OCI-LY1 (cell line): ENCODE data around the gene SCP2D1.

Source experiments
- H2AFZ ChIP-seq: fragments of 200-600 bp; sonication (generic), shearing (Covaris generic); 2 replicates; pipeline ENCODE4 v1.6.0; 2014; ENCODE audit warnings: antibody characterized with exemption, mild to moderate bottlenecking, low read length
- H3F3A ChIP-seq: fragments of 200-600 bp; sonication (generic), shearing (Covaris generic); 2 replicates; pipeline ENCODE4 v1.6.0; 2014; ENCODE audit warnings: mild to moderate bottlenecking, antibody characterized with exemption, low read length, moderate library complexity; ENCODE audit not compliant: insufficient read depth
- H3K27ac ChIP-seq: fragments of 200-600 bp; sonication (generic); 2 replicates; pipeline ENCODE4 v1.5.1; 2014; ENCODE audit warnings: low read length, mixed run types, mild to moderate bottlenecking, low read depth; ENCODE audit not compliant: poor library complexity, severe bottlenecking
- H3K27me3 ChIP-seq: fragments of 200-600 bp; sonication (generic); 2 replicates; pipeline ENCODE4 v1.6.0; 2014; ENCODE audit warnings: antibody characterized with exemption, mild to moderate bottlenecking, low read length, moderate library complexity; ENCODE audit not compliant: insufficient read depth
- H3K36me3 ChIP-seq: fragments of 200-600 bp; sonication (generic); 2 replicates; pipeline ENCODE4 v1.6.1; 2014; ENCODE audit warnings: mild to moderate bottlenecking, antibody characterized with exemption, low read length, moderate library complexity, mixed read lengths; ENCODE audit not compliant: insufficient read depth
- H3K4me1 ChIP-seq: fragments of 200-600 bp; sonication (generic); 2 replicates; pipeline ENCODE4 v1.5.1; 2014; ENCODE audit warnings: mild to moderate bottlenecking, low read length, moderate library complexity; ENCODE audit not compliant: insufficient read depth, severe bottlenecking
- H3K4me2 ChIP-seq: fragments of 200-600 bp; sonication (generic), shearing (Covaris generic); 2 replicates; pipeline ENCODE4 v1.6.1; 2014; ENCODE audit warnings: low read length
- H3K4me3 ChIP-seq: fragments of 200-600 bp; sonication (generic); 2 replicates; pipeline ENCODE4 v1.5.1; 2014; ENCODE audit warnings: low read length, low read depth, mild to moderate bottlenecking, mixed read lengths; ENCODE audit not compliant: poor library complexity, severe bottlenecking
- H3K79me2 ChIP-seq: fragments of 200-600 bp; shearing (Covaris generic); 2 replicates; pipeline ENCODE4 v1.6.1; 2016; ENCODE audit warnings: mixed run types, low read length, mixed read lengths; ENCODE audit not compliant: insufficient read depth
- H3K9ac ChIP-seq: fragments of 200-600 bp; sonication (generic), shearing (Covaris generic); 2 replicates; pipeline ENCODE4 v1.6.1; 2014; ENCODE audit warnings: mild to moderate bottlenecking, low read length, mixed read lengths
- H3K9me2 ChIP-seq: fragments of 200-600 bp; sonication (generic), shearing (Covaris generic); 2 replicates; pipeline ENCODE4 v1.6.1; 2014; ENCODE audit warnings: low read depth, mild to moderate bottlenecking, low read length, mixed read lengths
- H3K9me3 ChIP-seq: fragments of 200-600 bp; shearing (Covaris generic); 2 replicates; pipeline ENCODE4 v1.6.1; 2014; ENCODE audit warnings: low read length, mixed read lengths
- H4K20me1 ChIP-seq: fragments of 200-600 bp; sonication (generic), shearing (Covaris generic); 2 replicates; pipeline ENCODE4 v1.6.0; 2016; ENCODE audit warnings: mild to moderate bottlenecking, low read length; ENCODE audit not compliant: insufficient read depth
- CTCF ChIP-seq: fragments of 200-600 bp; sonication (generic), shearing (Covaris generic); IDR thresholded peaks from 2 replicates; pipeline ENCODE4 v1.5.1; 2017; ENCODE audit warnings: mild to moderate bottlenecking, antibody characterized with exemption, low read length, moderate library complexity, mixed read lengths
- EZH2 ChIP-seq: fragments of 200-600 bp; sonication (generic), shearing (Covaris generic); IDR thresholded peaks from 2 replicates; pipeline ENCODE4 v1.8.0; 2017; ENCODE audit warnings: borderline replicate concordance, mixed run types, mild to moderate bottlenecking, antibody characterized with exemption, low read length, moderate library complexity, mixed read lengths

Gene SCP2D1

GRCh38 chr20:18808712-18809111, 4.9 kb upstream of the SCP2D1 start:
- H3K9me3 ChIP-seq: no peaks in the 10 kb centered on the region
- H3K4me3 ChIP-seq: no peak overlapping the region
- H3K9me2 ChIP-seq: no peaks in the 10 kb centered on the region
- no peaks in the 10 kb centered on the region for H3K36me3 ChIP-seq
- TF ChIP-seq EZH2 (no peak), CTCF (no peak)
- no peak overlapping the region for H3K9ac ChIP-seq
- no peaks in the 10 kb centered on the region for H3K4me1 ChIP-seq
- no peaks in the 10 kb centered on the region for H3F3A ChIP-seq
- no peak overlapping the region for H2AFZ ChIP-seq
- H3K27ac ChIP-seq: no peak overlapping the region
- no peaks in the 10 kb centered on the region for H3K27me3 ChIP-seq
- H4K20me1 ChIP-seq: no peaks in the 10 kb centered on the region
- no peaks in the 10 kb centered on the region for H3K79me2 ChIP-seq
- H3K4me2 ChIP-seq: no peak overlapping the region

DNA sequence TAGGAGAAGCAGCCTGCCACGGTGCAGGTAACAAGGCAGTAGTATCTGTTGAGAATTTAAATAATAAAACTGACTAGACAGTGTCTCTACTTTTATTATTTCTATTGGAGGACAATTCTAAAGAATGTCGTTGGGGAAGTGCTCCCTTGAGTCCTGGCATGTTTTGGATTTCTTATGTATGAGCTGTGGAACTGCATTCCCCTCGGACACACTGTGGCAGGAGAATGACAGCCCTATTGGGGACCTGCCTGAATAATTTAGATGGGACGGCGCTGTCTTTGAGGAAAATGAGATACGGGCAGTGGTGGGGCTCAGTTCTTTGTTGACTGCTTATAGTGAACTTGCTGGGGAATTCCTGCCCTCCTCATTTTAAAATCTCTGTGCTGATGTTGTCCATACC, 2.4 kb upstream of the SCP2D1 start:
- Histone ChIP-seq H3K4me3 (no peak overlapping the region), H3K36me3 (no peaks in the 10 kb centered on the region), H2AFZ (no peak overlapping the region), H3K27ac (no peak overlapping the region), H4K20me1 (no peaks in the 10 kb centered on the region), H3K79me2 (no peaks in the 10 kb centered on the region), H3K9me2 (no peaks in the 10 kb centered on the region), H3K9ac (no peak overlapping the region), H3K4me1 (no peaks in the 10 kb centered on the region), H3K27me3 (no peaks in the 10 kb centered on the region), H3K9me3 (no peaks in the 10 kb centered on the region), H3F3A (no peaks in the 10 kb centered on the region), H3K4me2 (no peak overlapping the region)
- TF ChIP-seq CTCF: no peak
- no peak for TF ChIP-seq EZH2

- TF ChIP-seq EZH2: no peak
- TF ChIP-seq CTCF: no peak
- Histone ChIP-seq H3K79me2 (no peaks in the 10 kb centered on the region), H3K9me3 (no peaks in the 10 kb centered on the region), H3K27ac (no peak overlapping the region), H3F3A (no peaks in the 10 kb centered on the region), H3K9ac (no peak overlapping the region), H3K4me1 (no peaks in the 10 kb centered on the region), H3K36me3 (no peaks in the 10 kb centered on the region), H3K27me3 (no peaks in the 10 kb centered on the region), H2AFZ (no peak overlapping the region), H4K20me1 (no peaks in the 10 kb centered on the region), H3K4me2 (no peak overlapping the region), H3K4me3 (no peak overlapping the region), H3K9me2 (no peaks in the 10 kb centered on the region)
Observed at GRCh38 chr20:18811904-18812303, 1.7 kb upstream of the SCP2D1 start.
